Activated CD8-positive, alpha-beta memory T cell treated with anti-CD3 and anti-CD28 coated beads, Interleukin-2, amount 50 U/mL, for 24 hours (primary cell): ENCODE results near the gene ATP6V1B1.

Source experiments
- DNase-seq: peaks from one replicate; pipeline ENCODE4 v3.0.0-alpha.2; 2020; ENCODE audit errors: extremely low read depth

The ATP6V1B1 gene

GRCh38 chr2:70927138-70927537 lies 8.6 kb upstream of the ATP6V1B1 start:
- no peak for DNase-seq

- no peak for DNase-seq
Observed at GRCh38 chr2:70927641-70928040, 8.1 kb upstream of the ATP6V1B1 start.

GRCh38 chr2:70928366-70928765 lies 7.3 kb upstream of the ATP6V1B1 start:
- no peak for DNase-seq

- DNase-seq: no peak
Observed at GRCh38 chr2:70930371-70931329, 5.0 kb upstream of the ATP6V1B1 start.

- no peak for DNase-seq
Observed at GRCh38 chr2:70931376-70932000, 4.2 kb upstream of the ATP6V1B1 start.

GRCh38 chr2:70932631-70933230 lies 3.0 kb upstream of the ATP6V1B1 start:
- DNase-seq: no peak

- DNase-seq: no peak
Observed at GRCh38 chr2:70934981-70935380, 719 bp upstream of the ATP6V1B1 start.

- no peak for DNase-seq
Observed at GRCh38 chr2:70936165-70936978, 672 bp downstream of the ATP6V1B1 start.

- no peak for DNase-seq
Observed at GRCh38 chr2:70936979-70937811, 1.5 kb downstream of the ATP6V1B1 start.

- DNase-seq: no peak
Observed at GRCh38 chr2:70937866-70938585, 2.3 kb downstream of the ATP6V1B1 start.

GRCh38 chr2:70938586-70938950 lies 2.9 kb downstream of the ATP6V1B1 start:
- no peak for DNase-seq

- no peak for DNase-seq
Observed at GRCh38 chr2:70939001-70939838, 3.5 kb downstream of the ATP6V1B1 start.

GRCh38 chr2:70939839-70940580 lies 4.3 kb downstream of the ATP6V1B1 start:
- no peak for DNase-seq

GRCh38 chr2:70941186-70941585 lies 5.5 kb downstream of the ATP6V1B1 start:
- no peak for DNase-seq

- DNase-seq: no peak
Observed at GRCh38 chr2:70941701-70942100, 6.0 kb downstream of the ATP6V1B1 start.

GRCh38 chr2:70942396-70943204 lies 6.9 kb downstream of the ATP6V1B1 start:
- no peak for DNase-seq

GRCh38 chr2:70943205-70943871 lies 7.6 kb downstream of the ATP6V1B1 start:
- no peak for DNase-seq
